NCI-H748 treated with DMSO at 0.1 percent for 48 hours (cell line): ENCODE data around the gene NLGN4Y.
"Not testable (repeated sequence)": the region's sequence is repeated elsewhere in the genome, so short reads cannot be mapped to it uniquely, and the experiment has no call there.

ENCODE experiments used
- DNase-seq: peaks from one replicate; lab custom pipeline; 2025; lab: John Stamatoyannopoulos, UW

NLGN4Y gene

DNA sequence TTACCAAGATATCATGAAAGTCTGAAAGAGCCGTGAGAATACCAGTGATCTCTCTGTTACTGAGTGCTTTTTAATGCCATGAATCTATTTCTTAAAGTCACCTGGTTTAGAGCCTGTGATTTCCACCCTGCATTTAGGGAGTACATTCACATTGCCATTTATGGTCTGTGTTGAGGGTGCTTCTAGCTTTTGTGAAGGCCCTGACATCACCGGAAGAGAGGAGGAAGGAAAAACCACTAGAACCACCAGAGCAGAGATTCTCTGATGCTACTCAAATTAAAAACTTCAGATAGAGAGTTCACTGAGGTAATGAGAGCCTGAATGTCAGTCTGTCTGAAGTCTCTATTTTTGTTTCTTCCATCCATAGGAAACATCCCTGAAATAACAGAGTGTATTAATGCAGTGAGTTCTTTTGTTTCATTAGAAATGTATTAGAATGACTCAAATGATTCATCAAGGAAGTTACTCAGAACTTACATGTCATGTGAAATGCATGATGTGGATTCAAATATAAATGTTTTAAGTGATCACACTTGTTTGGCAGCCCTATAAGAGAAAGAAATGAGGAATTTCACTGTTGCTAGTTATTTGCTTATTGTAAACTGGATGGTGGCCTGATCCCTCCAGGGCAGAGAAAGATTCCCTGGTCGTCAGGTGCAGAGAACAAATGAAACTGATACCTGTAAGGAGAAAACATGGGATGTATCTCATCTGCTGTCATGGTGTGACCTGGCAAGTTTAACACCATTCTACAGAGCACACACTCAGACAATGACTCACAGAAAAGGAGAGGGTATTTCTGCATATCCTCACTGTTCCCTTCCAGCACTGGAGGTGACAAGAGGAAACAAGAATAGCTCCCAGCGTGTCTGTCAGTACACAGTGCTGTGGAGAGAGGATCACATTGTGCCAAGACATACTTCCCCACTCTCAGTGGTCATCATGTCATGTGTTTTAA, 310.1 kb downstream of the NLGN4Y start:
- no peak for DNase-seq

DNA sequence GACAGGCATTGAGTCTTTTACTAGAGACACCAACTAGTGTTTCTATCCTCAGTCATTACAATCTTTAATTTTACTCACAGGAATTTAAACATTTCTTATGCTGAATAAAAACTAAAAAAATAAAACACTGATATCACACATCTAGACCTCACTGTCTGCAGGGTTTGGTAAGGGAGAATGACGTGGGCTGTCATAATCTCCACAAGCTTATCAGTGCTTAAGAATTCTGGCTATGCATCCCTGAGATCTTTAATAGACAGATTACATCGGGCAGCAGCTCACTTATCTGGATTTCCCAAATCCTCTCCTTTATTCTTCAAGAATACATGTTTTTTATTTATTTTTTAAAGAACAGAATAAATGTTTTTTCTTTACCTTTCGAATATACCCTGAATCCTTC, 313.1 kb downstream of the NLGN4Y start:
- DNase-seq, result no peak

DNA sequence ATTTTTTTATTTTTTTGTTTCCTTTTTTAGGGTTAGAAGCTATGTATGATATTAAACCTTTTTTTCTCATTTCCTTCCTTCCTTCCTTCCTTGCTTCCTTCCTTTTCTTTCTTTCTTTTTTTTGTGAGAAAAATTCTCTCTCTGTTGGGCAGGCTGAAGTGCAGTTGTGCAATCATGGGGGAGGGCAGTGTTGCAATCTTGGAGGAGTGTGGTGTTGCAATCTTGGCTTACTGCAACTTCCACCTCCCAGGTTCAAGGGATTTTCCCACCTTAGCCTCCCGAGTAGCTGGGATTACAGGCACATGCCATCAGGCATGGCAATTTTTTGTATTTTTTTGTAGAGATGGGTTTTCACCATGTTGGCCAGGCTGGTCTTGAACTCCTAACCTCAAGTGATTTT, 326.4 kb downstream of the NLGN4Y start:
- DNase-seq, result no peak

DNA sequence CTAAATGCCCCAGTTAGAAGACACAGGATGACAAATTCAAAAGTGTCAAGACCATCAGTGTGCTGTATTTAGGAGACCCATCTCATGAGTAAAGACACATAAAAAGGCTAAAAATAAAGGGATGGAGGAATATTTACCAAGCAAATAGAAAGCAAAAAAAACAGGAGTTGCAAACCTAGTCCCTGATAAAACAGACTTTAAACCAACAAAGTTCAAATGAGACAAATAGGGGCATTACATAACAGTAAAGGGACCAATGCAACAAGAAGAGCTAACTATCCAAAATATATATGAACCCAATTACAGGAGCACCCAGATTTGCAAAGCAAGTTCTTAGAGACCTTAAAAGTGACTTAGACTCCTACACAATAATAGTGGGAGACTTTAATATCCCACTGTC, 336.1 kb downstream of the NLGN4Y start:
- no peak for DNase-seq

DNA sequence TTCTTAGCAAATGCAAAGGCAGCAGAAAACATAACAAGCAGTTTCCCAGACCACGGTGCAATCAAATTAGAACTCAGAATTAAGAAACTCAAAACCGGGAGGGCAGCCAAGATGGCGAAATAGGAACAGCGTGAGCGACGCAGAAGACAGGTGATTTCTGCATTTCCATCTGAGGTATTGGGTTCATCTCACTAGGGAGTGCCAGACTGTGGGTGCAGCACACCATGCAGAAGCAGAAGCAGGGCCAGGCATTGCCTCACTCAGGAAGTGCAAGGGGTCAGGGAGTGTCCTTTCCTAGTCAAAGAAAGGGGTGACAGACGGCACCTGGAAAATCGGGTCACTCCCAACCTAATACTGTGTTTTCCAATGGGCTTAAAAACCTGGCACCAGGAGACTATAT, 336.7 kb downstream of the NLGN4Y start:
- DNase-seq, result not testable (repeated sequence)

DNA sequence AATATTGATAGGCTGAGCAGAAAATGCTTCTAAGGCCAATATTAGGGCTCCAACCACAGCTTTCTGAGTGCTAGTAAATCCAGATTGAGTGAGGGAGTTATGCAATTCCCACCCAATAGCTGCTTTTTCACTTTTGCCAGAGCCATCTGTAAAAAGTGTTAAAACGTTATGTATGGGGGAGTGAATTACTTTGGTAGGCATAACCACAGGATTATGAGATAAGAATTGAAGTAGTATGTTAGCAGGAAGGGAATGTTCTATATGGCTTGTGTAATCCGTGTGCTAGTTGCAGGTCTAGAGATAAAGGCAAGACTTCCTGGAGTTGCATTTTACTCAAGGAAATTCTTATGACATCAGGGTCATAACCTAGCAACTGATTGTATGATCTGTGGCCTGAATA, 347.6 kb downstream of the NLGN4Y start:
- DNase-seq, result no peak
